ENCODE measurements around the gene ITPKA. TPM values are rescaled to one million over a fixed set of nuclear protein-coding genes. Genes with fewer than 3 reads are reported as not detected.

Gene ITPKA
- total RNA-seq, 1 donor from 2014 or later: 6.0 TPM

- ATAC-seq (no peak), DNase-seq (no peak)
Measured at GRCh38 chr15:41545218-41545617, 51.5 kb downstream of the ITPKA start.

GRCh38 chr15:41546851-41547786 is 53.4 kb downstream of the ITPKA start:
- intact Hi-C loops (cut with micrococcal nuclease): no loop called here
- ATAC-seq (no peak), DNase-seq (no peak)

More at GRCh38 chr15:41545218-41545617, 51.5 kb downstream of the ITPKA start:
- intact Hi-C loops (cut with micrococcal nuclease): no loop called here

GRCh38 chr15:41550066-41550775 is 56.5 kb downstream of the ITPKA start:
- ATAC-seq: no peak
- intact Hi-C loops (cut with micrococcal nuclease): no loop called here
- DNase-seq: no peak

Other genes starting within 250 kb of the ITPKA start
- not detected for gene OIP5, start 161.3 kb upstream of the ITPKA start, total RNA-seq
- gene NUSAP1, start 161.0 kb upstream of the ITPKA start, total RNA-seq: 1.0 TPM
- 67.1 TPM for gene NDUFAF1, start 91.4 kb upstream of the ITPKA start, total RNA-seq
- gene RTF1, start 76.8 kb upstream of the ITPKA start, total RNA-seq: 26.8 TPM
- 1.5 TPM for gene LTK, start 20.0 kb downstream of the ITPKA start, total RNA-seq
- gene RPAP1, start 50.4 kb downstream of the ITPKA start, total RNA-seq: 25.4 TPM
- gene TYRO3, start 65.3 kb downstream of the ITPKA start, total RNA-seq: 5.0 TPM
- 28.8 TPM for gene MGA, start 166.5 kb downstream of the ITPKA start, total RNA-seq

All from left ventricle myocardium superior (tissue), 1 donor.